Lower lobe of right lung (tissue), 2 donors: ENCODE data around the gene CAMSAP2. TPM values are rescaled to one million over a fixed set of nuclear protein-coding genes. Genes with fewer than 3 reads are reported as not detected.

Experiments
- ATAC-seq, 2 donors: fragments of 200-7000 bp; cut with Tn5 transposase; one replicate each; pipeline ENCODE4 v1.9.1; 2020 to 2022; ENCODE audit warnings: mild to moderate bottlenecking in 2 of 2, moderate library complexity in 2 of 2
- DNase-seq: peaks from one replicate; pipeline ENCODE4 v3.0.0-alpha.2; 2020
- H3K27ac ChIP-seq: fragments of 200-600 bp; one replicate; pipeline ENCODE4 v1.8.0; 2022
- H3K27me3 ChIP-seq: fragments of 200-600 bp; one replicate; pipeline ENCODE4 v1.8.0; 2022; ENCODE audit warnings: low read depth
- H3K36me3 ChIP-seq: fragments of 200-600 bp; one replicate; pipeline ENCODE4 v1.8.0; 2022; ENCODE audit warnings: mild to moderate bottlenecking
- H3K4me1 ChIP-seq: fragments of 200-600 bp; one replicate; pipeline ENCODE4 v1.8.0; 2022
- H3K4me3 ChIP-seq: fragments of 200-600 bp; one replicate; pipeline ENCODE4 v1.8.0; 2022; ENCODE audit warnings: mild to moderate bottlenecking
- H3K9me3 ChIP-seq: fragments of 200-600 bp; one replicate; pipeline ENCODE4 v1.8.0; 2022
- intact Hi-C: fragments of 100-400 bp; cut with DNase I; formaldehyde crosslinking; loops from one replicate; pipeline ENCODE4 v1.11.0; 2022
- total RNA-seq: library from RNA; stranded (reverse); fragmentation: NEBNext Ultra II Directional; extraction: Animal tissue kit (Norgen Biotek cat#: 25700); gene quantifications from one replicate; pipeline ENCODE4 v1.2.1, GENCODE V29; 2021
- TF ChIP-seq, protein P1 (sequence below): fragments of 200-600 bp; IDR thresholded peaks from one replicate; pipeline ENCODE4 v1.8.0; 2022; ENCODE audit warnings: antibody characterized with exemption, mild to moderate bottlenecking
- donor health status: DM: no; HTN: yes; CAD: no; lungs with severe emphysema.

Gene CAMSAP2
- total RNA-seq, 1 donor from 2014 or later: 30.7 TPM

DNA sequence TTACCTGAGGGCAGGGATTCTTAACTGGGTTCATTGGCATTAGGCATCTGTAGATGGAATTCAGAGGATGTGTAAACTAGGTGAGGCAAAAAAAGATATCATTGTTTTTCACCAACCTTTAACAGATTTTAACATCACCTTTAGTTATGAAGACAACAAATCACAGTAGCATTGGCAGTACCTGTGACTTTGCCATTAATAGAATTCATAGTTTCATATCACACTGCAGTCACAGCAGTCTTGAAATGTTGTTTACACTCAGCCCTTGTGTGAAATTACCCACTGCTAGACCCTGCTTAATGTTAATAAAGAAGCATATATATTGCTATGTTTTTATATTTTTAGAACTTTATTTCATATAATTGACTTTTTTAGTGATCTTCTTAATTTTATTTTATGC lies 154.3 kb downstream of the CAMSAP2 start:
- ATAC-seq: no peak
- TF ChIP-seq, protein P1, sequence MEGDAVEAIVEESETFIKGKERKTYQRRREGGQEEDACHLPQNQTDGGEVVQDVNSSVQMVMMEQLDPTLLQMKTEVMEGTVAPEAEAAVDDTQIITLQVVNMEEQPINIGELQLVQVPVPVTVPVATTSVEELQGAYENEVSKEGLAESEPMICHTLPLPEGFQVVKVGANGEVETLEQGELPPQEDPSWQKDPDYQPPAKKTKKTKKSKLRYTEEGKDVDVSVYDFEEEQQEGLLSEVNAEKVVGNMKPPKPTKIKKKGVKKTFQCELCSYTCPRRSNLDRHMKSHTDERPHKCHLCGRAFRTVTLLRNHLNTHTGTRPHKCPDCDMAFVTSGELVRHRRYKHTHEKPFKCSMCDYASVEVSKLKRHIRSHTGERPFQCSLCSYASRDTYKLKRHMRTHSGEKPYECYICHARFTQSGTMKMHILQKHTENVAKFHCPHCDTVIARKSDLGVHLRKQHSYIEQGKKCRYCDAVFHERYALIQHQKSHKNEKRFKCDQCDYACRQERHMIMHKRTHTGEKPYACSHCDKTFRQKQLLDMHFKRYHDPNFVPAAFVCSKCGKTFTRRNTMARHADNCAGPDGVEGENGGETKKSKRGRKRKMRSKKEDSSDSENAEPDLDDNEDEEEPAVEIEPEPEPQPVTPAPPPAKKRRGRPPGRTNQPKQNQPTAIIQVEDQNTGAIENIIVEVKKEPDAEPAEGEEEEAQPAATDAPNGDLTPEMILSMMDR: no peak
- Histone ChIP-seq H3K27ac (peak overlapping the region; percentile 18), H3K9me3 (no peaks in the 10 kb centered on the region), H3K27me3 (peaks cover 21% of the 10 kb centered on the region), H3K36me3 (no peaks in the 10 kb centered on the region), H3K4me3 (no peak overlapping the region), H3K4me1 (peaks cover 15% of the 10 kb centered on the region)
- intact Hi-C loops: no loop called here
- no peak for DNase-seq

DNA sequence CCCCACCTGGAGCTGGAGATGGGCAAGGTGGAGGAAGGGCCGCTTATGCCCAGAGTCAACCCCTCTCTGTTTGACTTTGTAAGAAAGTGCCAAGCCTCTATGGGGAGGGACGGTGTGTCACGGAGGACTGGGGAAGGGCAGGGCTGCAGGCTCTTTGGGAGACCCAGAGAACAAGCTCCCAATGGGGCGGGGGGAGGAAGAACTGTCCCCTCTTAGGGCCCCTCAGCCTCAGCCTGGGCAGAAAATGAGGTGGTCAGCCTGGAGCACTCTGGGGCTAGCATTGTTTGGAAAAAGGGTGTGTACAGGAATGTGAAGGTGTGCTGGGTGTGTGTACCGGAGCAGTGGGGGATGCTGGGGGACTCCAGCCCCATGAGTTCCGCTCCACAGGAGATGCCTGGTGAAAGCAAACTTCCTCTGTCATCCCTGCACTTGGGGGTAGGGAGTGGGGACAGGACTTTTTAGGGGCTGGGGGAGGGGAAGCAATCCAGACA lies 154.8 kb downstream of the CAMSAP2 start:
- H3K27me3 ChIP-seq: peaks cover 21% of the 10 kb centered on the region
- no peaks in the 10 kb centered on the region for H3K36me3 ChIP-seq
- intact Hi-C loops: no loop called here
- peak; percentile 43 to 56 for ATAC-seq
- H3K4me1 ChIP-seq: peaks cover 15% of the 10 kb centered on the region
- H3K27ac ChIP-seq: peak overlapping the region; percentile 18
- H3K4me3 ChIP-seq: no peak overlapping the region
- no peak for DNase-seq
- no peaks in the 10 kb centered on the region for H3K9me3 ChIP-seq
- TF ChIP-seq, protein P1: no peak

DNA sequence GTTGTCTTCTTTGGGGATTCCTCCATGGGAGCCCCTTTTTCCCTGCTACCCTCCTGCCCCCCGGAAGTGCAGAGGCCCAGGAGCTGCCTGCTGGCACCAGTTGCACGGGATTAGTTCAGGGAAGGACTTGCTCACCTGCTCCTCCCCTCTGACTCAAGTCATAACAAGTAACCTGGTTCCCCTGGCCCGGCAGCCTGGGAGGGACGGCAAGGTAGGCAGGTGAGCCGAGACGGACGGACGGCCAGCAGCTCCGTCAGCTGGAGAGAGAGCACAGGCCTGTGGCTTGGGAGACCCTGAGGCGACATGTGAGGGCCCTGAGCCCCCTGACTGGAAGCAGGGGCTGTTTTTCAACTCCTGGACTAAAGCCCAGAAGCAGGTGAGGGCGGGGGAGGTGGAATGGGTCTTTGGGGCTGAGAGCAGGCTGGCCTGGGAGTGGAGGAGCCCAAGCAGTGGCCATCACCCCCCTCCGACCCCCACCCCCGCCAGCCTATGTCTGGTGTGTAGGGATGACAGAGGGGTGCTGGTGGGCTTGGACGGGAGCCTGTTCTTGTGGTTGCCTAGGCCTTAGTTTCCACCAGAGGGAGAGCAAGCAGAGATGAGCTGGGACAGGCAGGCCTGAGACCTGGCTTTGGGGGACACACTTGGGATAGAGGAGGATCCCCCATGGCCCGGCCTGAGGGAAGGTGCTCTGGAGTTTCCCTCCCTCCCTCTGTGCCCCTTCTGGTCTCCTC lies 156.2 kb downstream of the CAMSAP2 start, which contains the start of gene INAVA:
Gene INAVA, plus strand, starts transcription at position 189 of the 731 bp plus-strand sequence. CDS start 3,501 bp downstream, outside the sequence.
- intact Hi-C loops: no loop called here
- DNase-seq: peak; percentile 63
- H3K9me3 ChIP-seq: no peaks in the 10 kb centered on the region
- H3K4me1 ChIP-seq: peaks cover 15% of the 10 kb centered on the region
- H3K27ac ChIP-seq: peak within 1 kb of the TSS; percentile 68
- peak within 1 kb of the TSS; percentile 44 for H3K4me3 ChIP-seq
- TF ChIP-seq, protein P1: no peak
- H3K27me3 ChIP-seq: peaks cover 15% of the 10 kb centered on the region
- H3K36me3 ChIP-seq: no peaks in the 10 kb centered on the region
- peak; percentile 57 to 70 for ATAC-seq

DNA sequence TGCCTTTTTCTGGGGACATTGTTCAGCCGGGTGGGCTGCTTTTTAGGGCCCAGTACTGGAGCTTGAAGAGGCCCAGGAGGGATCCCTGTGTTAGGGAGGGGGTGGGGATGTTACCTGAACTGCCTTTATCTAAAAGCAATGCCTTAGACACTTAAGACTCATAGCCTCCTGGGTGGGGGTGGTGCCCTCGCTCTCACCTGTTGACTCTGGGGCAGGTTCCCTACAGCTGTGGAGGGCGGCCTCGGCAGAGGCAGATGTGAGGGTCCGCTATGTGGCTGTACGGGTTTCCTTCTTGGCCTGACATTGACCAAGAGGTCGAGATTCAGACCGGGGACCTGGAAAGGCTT lies 156.7 kb downstream of the CAMSAP2 start:
- H3K4me1 ChIP-seq: peaks cover 15% of the 10 kb centered on the region
- peaks cover 13% of the 10 kb centered on the region for H3K27me3 ChIP-seq
- peak overlapping the region; percentile 68 for H3K27ac ChIP-seq
- DNase-seq: no peak
- intact Hi-C loops: no loop called here
- TF ChIP-seq, protein P1: no peak
- no peaks in the 10 kb centered on the region for H3K9me3 ChIP-seq
- peak overlapping the region; percentile 44 for H3K4me3 ChIP-seq
- H3K36me3 ChIP-seq: no peaks in the 10 kb centered on the region
- ATAC-seq: peak; percentile 15 to 20

DNA sequence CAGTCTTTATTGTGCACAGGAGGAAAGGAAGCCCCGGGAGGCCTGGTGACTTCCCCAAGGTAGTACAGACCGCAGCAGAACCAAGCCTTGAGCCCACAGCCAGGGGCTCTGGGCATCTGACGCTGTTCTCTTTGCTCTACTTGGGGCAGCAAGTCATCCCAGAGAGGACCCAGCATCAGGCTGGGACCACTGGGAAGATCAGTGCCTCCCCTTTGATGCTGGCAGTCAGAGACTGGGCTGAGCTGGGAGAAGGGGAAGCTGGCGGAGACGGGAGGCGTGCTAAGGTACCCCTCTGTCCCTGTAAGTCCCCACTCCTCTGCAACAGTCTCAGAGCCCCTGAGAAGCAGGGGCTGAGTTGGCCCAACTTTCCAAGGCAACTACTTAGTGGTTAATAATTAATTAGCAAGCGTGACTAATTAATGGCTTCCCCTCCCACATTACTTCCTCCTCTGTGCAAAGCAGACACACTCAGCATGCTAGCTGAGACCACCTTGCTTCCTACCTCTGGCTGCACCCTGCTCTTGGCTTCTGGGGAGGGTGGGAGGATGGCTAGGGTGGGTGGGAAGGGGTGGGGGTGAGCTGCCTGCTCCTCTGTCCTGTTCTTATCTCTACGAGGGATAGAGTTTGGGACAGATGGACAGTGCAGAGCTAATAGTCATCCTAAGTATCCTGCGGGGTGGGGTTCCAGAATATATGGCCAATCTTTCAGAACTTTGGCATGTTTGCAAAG lies 157.3 kb downstream of the CAMSAP2 start:
- peak overlapping the region; percentile 44 for H3K4me3 ChIP-seq
- TF ChIP-seq, protein P1: no peak
- H3K27me3 ChIP-seq: peaks cover 10% of the 10 kb centered on the region
- ATAC-seq (peak in 1 of 2 donors; percentile 15), DNase-seq (no peak)
- peaks cover 12% of the 10 kb centered on the region for H3K4me1 ChIP-seq
- intact Hi-C loops: no loop called here
- peak overlapping the region; percentile 68 for H3K27ac ChIP-seq
- H3K36me3 ChIP-seq: no peaks in the 10 kb centered on the region
- H3K9me3 ChIP-seq: no peaks in the 10 kb centered on the region
